Hematopoietic multipotent progenitor cell treated with erythropoietin and hydrocortisone succinate and interleukin-3 and kit ligand, for 15 days (in vitro differentiated cells): Measurements from ENCODE around the gene ZBED4.

ENCODE experiments used
- DNase-seq: peaks from one replicate; pipeline ENCODE4 v3.0.0-alpha.2; 2015; ENCODE audit warnings: low spot score

Gene ZBED4

DNA sequence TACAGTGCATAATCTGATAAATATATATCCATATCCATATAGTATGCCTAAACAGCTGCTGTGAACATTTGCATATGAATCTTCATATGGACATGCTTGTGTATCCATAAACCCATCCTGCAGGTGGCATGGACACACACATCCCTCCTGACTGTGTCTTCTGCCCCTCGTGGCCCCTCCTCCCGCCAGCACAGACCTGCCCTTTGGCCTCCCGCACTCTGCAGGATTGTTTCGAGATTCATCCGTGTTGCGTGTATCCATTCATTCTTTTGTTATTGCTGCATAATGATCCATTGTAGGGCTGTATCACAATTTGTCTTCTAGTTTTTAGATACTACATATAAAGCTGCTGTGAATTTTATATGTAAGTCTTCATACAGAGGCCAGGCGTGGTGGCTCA lies 24.0 kb downstream of the ZBED4 start:
- DNase-seq = no peak

GRCh38 chr22:49878206-49878605 lies 24.6 kb downstream of the ZBED4 start:
- no peak for DNase-seq

DNA sequence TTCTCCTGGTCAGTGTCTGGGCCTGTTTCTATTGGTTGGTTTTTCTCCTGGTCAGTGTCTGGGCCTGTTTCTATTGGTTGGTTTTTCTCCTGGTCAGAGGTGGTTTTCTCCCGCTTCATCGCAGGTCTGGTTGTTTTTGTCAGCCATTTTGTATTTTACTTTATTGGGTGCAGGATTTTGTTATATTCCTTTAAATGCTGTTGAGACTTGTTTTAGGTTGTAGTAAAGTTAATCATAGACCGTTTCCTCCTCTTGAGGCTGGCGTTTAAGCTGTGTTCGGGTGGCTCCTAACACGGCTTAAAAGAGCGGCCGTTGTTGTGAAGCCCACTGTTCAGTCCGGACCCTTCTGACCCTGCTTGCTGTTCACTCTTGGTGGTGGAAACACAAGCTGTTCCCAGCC lies 26.2 kb downstream of the ZBED4 start:
- no peak for DNase-seq

DNA sequence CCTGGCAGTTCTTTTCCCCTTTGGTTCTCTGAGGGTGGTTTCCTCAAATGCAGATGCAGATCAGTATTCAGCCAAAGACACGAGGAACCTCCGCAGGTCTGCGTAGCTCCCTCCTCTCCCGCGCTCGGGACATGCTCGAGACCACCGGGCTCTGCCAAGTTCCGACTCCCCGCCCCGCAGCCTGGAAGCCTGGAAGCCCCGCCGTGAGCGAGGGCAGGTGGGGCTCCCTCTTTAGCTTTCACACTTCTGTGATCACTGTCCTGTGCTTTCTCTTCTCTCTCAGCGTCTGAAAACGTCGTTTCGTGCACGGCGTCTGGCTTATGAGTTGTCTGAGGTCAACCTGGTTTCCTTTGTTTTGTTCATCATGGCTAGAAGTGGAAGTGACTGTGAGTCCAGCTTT lies 26.6 kb downstream of the ZBED4 start:
- DNase-seq = no peak

DNA sequence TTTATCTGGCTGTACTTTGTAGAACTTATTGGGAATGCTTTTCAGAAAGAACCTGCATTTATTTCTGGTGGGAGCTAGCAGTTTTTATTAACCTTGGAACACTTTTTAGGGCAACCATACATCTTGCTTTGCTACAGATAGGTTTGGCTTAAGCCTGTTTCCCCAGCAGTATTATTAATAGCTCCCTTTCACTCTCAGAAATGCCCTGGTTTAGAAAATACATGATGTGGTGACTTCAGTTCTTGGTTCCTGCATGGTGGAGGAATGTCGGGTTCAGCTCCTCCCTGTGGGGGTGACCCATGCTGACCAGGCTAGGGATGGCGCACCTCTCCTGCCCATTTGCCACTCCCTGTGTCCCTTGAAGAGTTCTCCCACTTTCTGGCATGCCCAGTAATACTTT lies 28.2 kb downstream of the ZBED4 start:
- no peak for DNase-seq

DNA sequence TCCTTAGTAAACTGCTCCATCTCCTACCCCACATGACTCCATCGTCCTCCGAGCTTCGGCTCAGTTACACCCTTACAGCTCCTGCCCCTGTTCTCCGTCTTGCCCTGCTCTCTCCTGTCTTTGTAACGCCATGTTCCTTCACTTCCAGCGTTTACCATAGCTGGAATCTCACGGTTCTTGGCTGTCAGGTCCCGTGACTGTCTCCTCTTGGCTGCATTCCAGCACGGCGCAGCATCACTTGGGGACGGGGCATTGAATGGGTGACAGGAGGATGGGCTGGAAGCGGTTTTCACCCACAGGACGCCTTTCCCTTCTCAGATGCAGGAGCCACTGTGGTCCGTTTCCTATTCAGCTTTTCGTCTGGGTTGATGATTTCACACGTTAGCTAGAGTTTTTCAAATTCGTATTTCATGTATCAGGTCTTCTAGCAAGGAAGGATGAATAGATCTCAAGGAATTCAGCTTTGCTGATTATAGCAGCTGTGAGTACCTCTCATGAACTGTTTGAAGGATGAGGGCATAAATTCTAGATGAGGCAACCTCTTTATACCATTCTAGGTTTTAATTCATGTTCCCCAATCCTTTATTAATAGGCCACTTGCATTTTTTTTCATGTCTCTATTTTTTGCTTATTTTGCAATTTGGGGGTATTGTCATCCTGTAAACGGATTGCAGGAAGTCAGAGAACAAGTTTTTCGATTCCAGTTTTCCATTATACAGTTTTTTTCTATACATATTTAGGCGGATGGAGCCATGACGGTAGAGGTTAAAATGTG lies 29.1 kb downstream of the ZBED4 start:
- DNase-seq = no peak

- DNase-seq = no peak
Observed at GRCh38 chr22:49883294-49883640, 29.6 kb downstream of the ZBED4 start.

DNA sequence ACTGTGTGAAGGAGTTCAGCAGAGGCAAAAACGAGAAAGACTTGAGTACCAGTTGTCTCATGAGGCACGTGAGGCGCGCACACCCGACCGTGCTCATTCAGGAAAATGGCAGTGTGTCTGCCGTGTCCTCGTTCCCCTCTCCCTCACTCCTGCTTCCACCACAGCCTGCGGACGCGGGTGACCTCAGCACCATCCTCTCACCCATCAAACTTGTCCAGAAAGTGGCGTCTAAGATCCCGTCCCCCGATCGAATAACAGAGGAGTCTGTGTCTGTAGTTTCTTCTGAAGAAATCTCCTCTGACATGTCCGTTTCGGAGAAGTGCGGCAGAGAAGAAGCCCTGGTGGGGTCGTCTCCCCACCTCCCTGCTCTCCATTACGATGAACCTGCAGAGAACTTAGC lies 30.4 kb downstream of the ZBED4 start:
- no peak for DNase-seq

DNA sequence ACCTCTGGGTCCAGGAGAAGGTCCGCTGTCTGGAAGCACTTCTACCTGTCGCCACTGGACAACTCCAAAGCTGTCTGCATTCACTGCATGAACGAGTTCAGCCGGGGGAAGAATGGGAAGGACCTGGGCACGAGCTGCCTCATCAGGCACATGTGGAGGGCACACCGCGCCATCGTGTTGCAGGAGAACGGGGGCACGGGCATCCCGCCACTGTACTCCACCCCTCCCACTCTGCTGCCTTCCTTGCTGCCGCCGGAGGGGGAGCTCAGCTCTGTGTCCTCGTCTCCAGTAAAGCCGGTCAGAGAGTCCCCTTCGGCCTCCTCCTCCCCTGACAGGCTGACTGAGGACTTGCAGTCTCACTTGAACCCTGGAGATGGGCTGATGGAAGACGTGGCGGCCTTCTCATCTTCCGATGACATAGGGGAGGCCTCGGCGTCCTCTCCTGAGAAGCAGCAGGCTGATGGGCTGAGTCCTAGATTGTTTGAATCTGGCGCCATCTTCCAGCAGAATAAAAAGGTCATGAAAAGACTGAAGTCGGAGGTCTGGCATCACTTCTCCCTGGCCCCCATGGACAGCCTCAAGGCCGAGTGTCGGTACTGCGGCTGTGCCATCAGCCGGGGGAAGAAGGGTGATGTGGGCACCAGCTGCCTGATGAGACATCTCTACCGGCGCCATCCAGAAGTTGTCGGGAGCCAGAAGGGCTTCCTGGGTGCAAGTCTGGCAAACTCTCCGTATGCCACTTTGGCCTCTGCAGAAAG lies 31.0 kb downstream of the ZBED4 start:
- DNase-seq = no peak

DNA sequence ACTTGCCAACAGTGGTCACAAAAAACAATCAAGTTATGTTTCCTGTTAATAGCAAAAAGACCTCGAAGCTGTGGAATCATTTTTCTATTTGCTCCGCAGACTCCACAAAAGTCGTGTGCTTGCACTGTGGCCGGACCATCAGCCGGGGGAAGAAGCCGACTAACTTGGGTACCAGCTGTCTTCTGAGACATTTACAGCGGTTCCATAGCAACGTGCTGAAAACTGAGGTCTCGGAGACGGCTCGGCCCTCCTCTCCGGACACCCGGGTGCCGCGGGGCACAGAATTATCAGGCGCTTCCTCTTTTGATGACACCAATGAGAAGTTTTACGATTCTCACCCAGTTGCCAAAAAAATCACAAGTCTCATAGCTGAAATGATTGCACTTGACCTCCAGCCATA lies 31.6 kb downstream of the ZBED4 start:
- no peak for DNase-seq

DNA sequence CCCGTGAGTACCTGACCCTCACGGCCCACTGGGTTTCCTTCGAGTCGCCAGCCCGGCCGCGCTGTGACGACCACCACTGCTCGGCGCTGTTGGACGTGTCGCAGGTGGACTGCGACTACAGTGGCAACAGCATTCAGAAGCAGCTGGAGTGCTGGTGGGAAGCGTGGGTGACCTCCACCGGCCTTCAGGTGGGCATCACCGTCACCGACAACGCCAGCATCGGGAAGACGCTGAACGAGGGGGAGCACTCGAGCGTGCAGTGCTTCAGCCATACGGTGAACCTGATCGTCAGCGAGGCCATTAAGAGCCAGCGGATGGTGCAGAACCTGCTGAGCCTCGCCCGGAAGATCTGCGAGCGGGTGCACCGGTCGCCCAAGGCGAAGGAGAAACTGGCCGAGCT lies 32.2 kb downstream of the ZBED4 start:
- no peak for DNase-seq

- DNase-seq = no peak
Observed at GRCh38 chr22:49886346-49887063, 32.9 kb downstream of the ZBED4 start.

DNA sequence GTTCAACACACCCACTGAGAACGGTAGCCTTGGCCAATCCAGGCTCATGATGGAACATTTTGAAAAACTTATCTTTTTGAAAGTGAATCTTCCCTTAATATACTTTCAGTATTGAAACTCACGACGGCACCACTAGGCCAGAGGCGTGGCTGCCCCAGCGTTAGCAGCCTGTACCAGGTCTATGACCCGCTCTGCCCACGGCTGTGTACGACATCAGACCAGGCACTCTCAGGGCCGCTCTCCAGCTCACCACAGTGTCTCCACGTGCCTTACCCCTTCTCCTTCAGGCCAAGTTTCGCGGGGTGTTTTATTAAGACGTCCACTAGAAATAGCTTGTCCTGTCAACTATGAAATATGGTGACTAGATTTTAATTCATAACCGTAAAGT lies 33.4 kb downstream of the ZBED4 start:
- no peak for DNase-seq

- no peak for DNase-seq
Observed at GRCh38 chr22:49887702-49888101, 34.1 kb downstream of the ZBED4 start.

GRCh38 chr22:49889071-49889470 lies 35.4 kb downstream of the ZBED4 start:
- DNase-seq = no peak

DNA sequence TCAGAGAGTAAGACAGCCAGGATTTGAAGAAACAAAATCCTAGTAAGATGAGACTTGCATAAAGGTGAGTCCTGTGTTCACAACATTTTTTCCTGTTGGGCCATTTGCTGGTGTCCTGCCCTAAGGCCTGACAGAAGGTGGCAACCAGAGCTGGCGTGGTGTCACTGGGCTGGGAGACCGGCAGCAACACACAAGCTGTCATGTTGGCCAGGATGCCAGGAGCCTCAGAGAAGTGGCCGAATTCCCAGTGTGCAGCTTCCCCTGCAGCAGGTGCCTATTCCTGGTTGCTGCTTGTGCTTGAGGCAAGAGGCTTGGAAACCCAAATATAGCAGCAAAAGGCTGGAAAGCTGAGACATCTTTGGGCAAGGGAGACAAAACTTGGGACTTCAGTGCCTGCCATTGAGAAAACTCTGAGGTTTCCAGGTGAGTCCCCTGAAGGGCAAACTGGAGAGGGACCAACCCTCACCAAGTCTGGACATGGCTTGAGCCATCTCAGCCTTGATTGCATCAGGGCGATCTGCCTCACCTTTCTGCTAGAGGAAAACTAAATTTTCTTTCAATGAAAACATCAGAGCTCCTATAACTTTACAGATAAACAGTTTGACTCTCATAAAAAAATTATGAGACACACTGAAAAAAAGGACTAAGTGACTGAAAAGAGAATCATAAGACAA lies 38.7 kb downstream of the ZBED4 start:
- DNase-seq = no peak

DNA sequence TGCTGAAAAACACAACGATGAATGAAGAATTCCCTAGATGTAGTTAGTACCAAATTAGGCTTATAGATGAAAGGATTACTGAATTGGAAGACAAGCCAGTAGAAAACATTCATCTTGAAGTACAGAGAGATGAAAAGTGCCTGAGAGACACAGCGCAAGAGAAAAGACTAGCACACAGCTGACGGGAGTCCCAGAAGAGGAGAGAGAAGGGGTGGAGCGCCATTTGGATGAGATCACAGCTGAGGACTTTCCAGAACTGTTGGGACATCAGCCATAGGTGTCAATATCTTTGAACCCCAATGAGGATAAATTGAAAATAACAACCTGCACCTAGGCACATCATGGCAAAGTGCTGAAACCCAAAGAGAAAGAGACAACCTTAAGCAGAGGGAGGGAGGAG lies 39.4 kb downstream of the ZBED4 start:
- no peak for DNase-seq

- no peak for DNase-seq
Observed at GRCh38 chr22:49894322-49895054, 40.8 kb downstream of the ZBED4 start.

DNA sequence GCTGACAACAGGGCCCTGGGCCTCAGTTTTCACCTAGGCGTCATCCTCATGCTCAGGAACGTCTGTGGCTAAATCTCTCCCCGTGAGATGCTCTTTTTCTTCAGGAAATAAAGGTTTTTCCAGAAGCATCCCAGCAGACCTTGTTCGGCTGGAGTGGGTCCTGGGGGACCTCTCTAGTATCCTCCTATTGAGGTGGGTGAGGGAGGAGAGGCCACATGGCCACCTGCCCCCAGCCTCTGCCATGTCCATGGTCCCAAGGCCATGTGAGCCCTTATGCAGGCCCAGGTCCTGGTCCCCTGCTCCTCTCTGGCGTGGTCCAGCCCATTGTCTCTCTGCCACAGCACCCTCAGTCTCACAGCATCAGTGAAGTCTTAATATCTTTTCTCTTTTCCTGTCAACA lies 42.6 kb downstream of the ZBED4 start:
- DNase-seq = no peak

DNA sequence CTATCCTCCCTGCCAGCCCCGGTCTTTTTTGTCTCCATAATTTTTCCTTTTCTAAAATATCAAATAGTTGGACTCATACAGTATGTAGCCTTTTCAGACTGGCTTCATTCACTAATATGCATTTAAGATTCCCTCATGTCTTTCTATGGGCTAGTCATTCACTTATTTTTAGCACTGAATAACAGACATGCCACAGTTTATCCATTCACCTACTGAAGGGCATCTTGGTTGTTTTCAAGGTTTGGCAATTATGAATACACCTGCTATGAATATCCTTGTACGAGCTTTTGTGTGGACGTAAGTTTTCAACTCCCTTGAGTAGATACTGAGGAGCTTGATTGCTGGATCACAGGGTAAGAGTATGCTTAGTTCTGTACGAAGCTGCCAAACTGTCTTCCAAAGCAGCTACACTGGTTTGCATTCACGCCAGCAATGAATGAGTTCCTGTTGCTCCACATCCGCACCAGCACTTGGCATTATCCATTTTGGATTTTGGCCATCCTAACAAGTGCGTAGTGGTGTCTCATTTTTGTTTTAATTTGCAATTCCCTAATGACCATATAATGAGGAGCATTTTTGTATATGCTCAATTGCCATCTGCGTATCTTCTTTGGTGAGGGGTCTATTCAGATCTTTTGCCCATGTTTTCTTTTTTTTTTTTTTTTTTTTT lies 43.5 kb downstream of the ZBED4 start:
- DNase-seq = no peak

- DNase-seq = no peak
Observed at GRCh38 chr22:49899530-49899929, 45.9 kb downstream of the ZBED4 start.
